ENCODE results near the gene ABCA1.
"Not testable (repeated sequence)": the region's sequence is repeated elsewhere in the genome, so short reads cannot be mapped to it uniquely, and the experiment has no call there.

ABCA1 gene

GRCh38 chr9:104869811-104870210 lies 58.1 kb downstream of the ABCA1 start:
- DNase-seq (ENCODE audit: low read depth in 2 of 2) = no peak

GRCh38 chr9:104868687-104869404 lies 59.1 kb downstream of the ABCA1 start:
- peak; percentile 62 to 63 for DNase-seq (ENCODE audit: low read depth in 2 of 2)

GRCh38 chr9:104868303-104868686 lies 59.7 kb downstream of the ABCA1 start:
- DNase-seq (ENCODE audit: low read depth in 2 of 2) = no peak

GRCh38 chr9:104866191-104866590 lies 61.8 kb downstream of the ABCA1 start:
- DNase-seq (ENCODE audit: low read depth in 2 of 2) = no peak

GRCh38 chr9:104864675-104865104 lies 63.3 kb downstream of the ABCA1 start:
- DNase-seq (ENCODE audit: low read depth in 2 of 2) = peak; percentile 67 to 68

GRCh38 chr9:104863180-104863883 lies 64.6 kb downstream of the ABCA1 start:
- peak; percentile 64 to 69 for DNase-seq (ENCODE audit: low read depth in 2 of 2)

GRCh38 chr9:104861397-104861796 lies 66.6 kb downstream of the ABCA1 start:
- no peak for DNase-seq (ENCODE audit: low read depth in 2 of 2)

- DNase-seq (ENCODE audit: low read depth in 2 of 2) = no peak
These were observed 67.7 kb downstream of the ABCA1 start for GRCh38 chr9:104860263-104860662.

- DNase-seq (ENCODE audit: low read depth in 2 of 2) = no peak
These were observed 69.1 kb downstream of the ABCA1 start for GRCh38 chr9:104858846-104859245.

- DNase-seq (ENCODE audit: low read depth in 2 of 2) = peak in 1 of 2 experiments; percentile 35
These were observed 69.7 kb downstream of the ABCA1 start for GRCh38 chr9:104858271-104858670.

- no peak for DNase-seq (ENCODE audit: low read depth in 2 of 2)
These were observed 71.5 kb downstream of the ABCA1 start for GRCh38 chr9:104856413-104856941.

GRCh38 chr9:104855807-104856206 lies 72.1 kb downstream of the ABCA1 start:
- no peak for DNase-seq (ENCODE audit: low read depth in 2 of 2)

GRCh38 chr9:104855258-104855657 lies 72.7 kb downstream of the ABCA1 start:
- not testable (repeated sequence) for DNase-seq (ENCODE audit: low read depth in 2 of 2)

GRCh38 chr9:104854613-104855012 lies 73.3 kb downstream of the ABCA1 start:
- no peak for DNase-seq (ENCODE audit: low read depth in 2 of 2)

- no peak for DNase-seq (ENCODE audit: low read depth in 2 of 2)
These were observed 74.3 kb downstream of the ABCA1 start for GRCh38 chr9:104853683-104854082.

- DNase-seq (ENCODE audit: low read depth in 2 of 2) = no peak
These were observed 74.8 kb downstream of the ABCA1 start for GRCh38 chr9:104853159-104853558.

- DNase-seq (ENCODE audit: low read depth in 2 of 2) = no peak
These were observed 76.4 kb downstream of the ABCA1 start for GRCh38 chr9:104851546-104851920.

GRCh38 chr9:104850786-104851545 lies 77.0 kb downstream of the ABCA1 start:
- DNase-seq (ENCODE audit: low read depth in 2 of 2) = no peak

GRCh38 chr9:104849023-104849422 lies 78.9 kb downstream of the ABCA1 start:
- DNase-seq (ENCODE audit: low read depth in 2 of 2) = no peak

- DNase-seq (ENCODE audit: low read depth in 2 of 2) = no peak
These were observed 83.2 kb downstream of the ABCA1 start for GRCh38 chr9:104844710-104845109.

GRCh38 chr9:104843644-104844240 lies 84.2 kb downstream of the ABCA1 start:
- no peak for DNase-seq (ENCODE audit: low read depth in 2 of 2)

- DNase-seq (ENCODE audit: low read depth in 2 of 2) = no peak
These were observed 85.3 kb downstream of the ABCA1 start for GRCh38 chr9:104842698-104843097.
